Measurements from ENCODE around the gene DOCK10.

Gene DOCK10

GRCh38 chr2:224869601-224870233, 172.6 kb downstream of the DOCK10 start:
- no peak overlapping the region for H2AK5ac ChIP-seq (ENCODE audit: low read depth, low read length)
- H2BK120ac ChIP-seq (ENCODE audit: low read depth, low read length), result no peak overlapping the region
- no peak overlapping the region for H2BK12ac ChIP-seq (ENCODE audit: low read length)
- H3K9ac ChIP-seq (ENCODE audit: low read depth, low read length, poor library complexity), result no peak overlapping the region
- H3K23ac ChIP-seq (ENCODE audit: low read depth, low read length, poor library complexity), result no peak overlapping the region
- whole genome bisulfite sequencing, 2 donors (ENCODE audit: extremely low coverage in 2 of 2, insufficient read length in 2 of 2, insufficient replicate concordance in 1 of 2), result no CpG with 5 or more reads among the region's 3 CpGs
- H3K27ac ChIP-seq (replicated peaks; ENCODE audit: low read length), result no peak overlapping the region
- H2AFZ ChIP-seq (ENCODE audit: low read length), result no peak overlapping the region
- no peak overlapping the region for H4K91ac ChIP-seq (ENCODE audit: low read depth, low read length, poor library complexity)
- H2BK5ac ChIP-seq (ENCODE audit: low read length), result no peak overlapping the region
- H3K4me1 ChIP-seq (ENCODE audit: control insufficient read depth in 2 of 2, insufficient read depth in 1 of 2, low read depth in 1 of 2, low read length in 2 of 2), result no peaks in the 10 kb centered on the region
- no peak overlapping the region for H3K14ac ChIP-seq (ENCODE audit: low read length)
- H3K79me1 ChIP-seq (ENCODE audit: low read depth, low read length), result no peaks in the 10 kb centered on the region
- no peak for DNase-seq (ENCODE audit: low spot score)
- no peaks in the 10 kb centered on the region for H3K9me3 ChIP-seq (replicated peaks in 1 of 2; ENCODE audit: control insufficient read depth in 2 of 2, insufficient read depth in 1 of 2, low read depth in 1 of 2, low read length in 2 of 2)
- H3K36me3 ChIP-seq (replicated peaks in 1 of 2; ENCODE audit: control insufficient read depth in 2 of 2, insufficient read depth in 2 of 2, low read length in 2 of 2), result peaks cover 0 to 2% of the 10 kb centered on the region in 2 donors
- H4K8ac ChIP-seq (ENCODE audit: low read depth, low read length), result no peak overlapping the region
- H3K4ac ChIP-seq (ENCODE audit: low read length), result no peak overlapping the region
- H2BK15ac ChIP-seq (ENCODE audit: low read length), result no peak overlapping the region
- no peak overlapping the region for H3K4me2 ChIP-seq (ENCODE audit: insufficient read depth, low read length, poor library complexity, severe bottlenecking)
- H3K4me3 ChIP-seq (ENCODE audit: low read length in 2 of 2), result no peak overlapping the region
- H3K18ac ChIP-seq (ENCODE audit: low read length), result no peak overlapping the region
- H3K27me3 ChIP-seq (ENCODE audit: control insufficient read depth in 3 of 3, insufficient read depth in 3 of 3, low read depth in 1 of 3, low read length in 3 of 3), result no peaks in the 10 kb centered on the region

DNA sequence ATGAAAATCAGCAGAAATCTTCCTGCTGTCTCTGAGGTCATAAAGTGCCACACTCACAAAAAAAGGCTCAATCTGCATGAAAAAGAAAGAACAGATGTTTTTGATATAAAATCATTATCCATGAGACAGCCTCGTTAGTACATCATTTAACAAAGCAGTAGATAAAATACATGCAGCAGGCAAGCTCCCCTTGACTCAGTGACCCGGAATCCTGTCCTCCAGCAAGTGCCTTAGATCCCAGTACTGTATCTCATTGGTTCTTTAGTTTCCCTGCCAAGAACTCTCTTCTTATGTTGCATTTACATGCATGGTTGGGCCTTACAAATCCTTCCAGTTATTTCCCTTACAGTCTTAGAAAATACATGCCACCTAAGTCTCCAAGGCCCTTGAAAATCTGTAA, 177.3 kb downstream of the DOCK10 start:
- Histone ChIP-seq H2AFZ (ENCODE audit: low read length) (no peak overlapping the region), H3K79me1 (ENCODE audit: low read depth, low read length) (no peaks in the 10 kb centered on the region), H3K27ac (replicated peaks; ENCODE audit: low read length) (no peak overlapping the region), H3K4me3 (ENCODE audit: low read length in 2 of 2) (no peak overlapping the region), H3K4me1 (ENCODE audit: control insufficient read depth in 2 of 2, insufficient read depth in 1 of 2, low read depth in 1 of 2, low read length in 2 of 2) (no peaks in the 10 kb centered on the region), H3K36me3 (replicated peaks in 1 of 2; ENCODE audit: control insufficient read depth in 2 of 2, insufficient read depth in 2 of 2, low read length in 2 of 2) (no peaks in the 10 kb centered on the region), H2AK5ac (ENCODE audit: low read depth, low read length) (no peak overlapping the region), H3K14ac (ENCODE audit: low read length) (no peak overlapping the region), H2BK12ac (ENCODE audit: low read length) (no peak overlapping the region), H3K9me3 (replicated peaks in 1 of 2; ENCODE audit: control insufficient read depth in 2 of 2, insufficient read depth in 1 of 2, low read depth in 1 of 2, low read length in 2 of 2) (no peaks in the 10 kb centered on the region), H3K27me3 (ENCODE audit: control insufficient read depth in 3 of 3, insufficient read depth in 3 of 3, low read depth in 1 of 3, low read length in 3 of 3) (no peaks in the 10 kb centered on the region), H4K91ac (ENCODE audit: low read depth, low read length, poor library complexity) (no peak overlapping the region), H3K9ac (ENCODE audit: low read depth, low read length, poor library complexity) (no peak overlapping the region), H2BK5ac (ENCODE audit: low read length) (no peak overlapping the region), H3K18ac (ENCODE audit: low read length) (no peak overlapping the region), H2BK15ac (ENCODE audit: low read length) (no peak overlapping the region), H3K4ac (ENCODE audit: low read length) (no peak overlapping the region), H3K4me2 (ENCODE audit: insufficient read depth, low read length, poor library complexity, severe bottlenecking) (no peak overlapping the region), H2BK120ac (ENCODE audit: low read depth, low read length) (no peak overlapping the region), H3K23ac (ENCODE audit: low read depth, low read length, poor library complexity) (no peak overlapping the region), H4K8ac (ENCODE audit: low read depth, low read length) (no peak overlapping the region)
- DNase-seq (ENCODE audit: low spot score), result no peak
- WGBS, 2 donors (ENCODE audit: extremely low coverage in 2 of 2, insufficient read length in 2 of 2, insufficient replicate concordance in 1 of 2), result no CpG with 5 or more reads among the region's 2 CpGs

- Histone ChIP-seq H2AFZ (ENCODE audit: low read length) (no peak overlapping the region), H3K4me2 (ENCODE audit: insufficient read depth, low read length, poor library complexity, severe bottlenecking) (no peak overlapping the region), H3K36me3 (replicated peaks in 1 of 2; ENCODE audit: control insufficient read depth in 2 of 2, insufficient read depth in 2 of 2, low read length in 2 of 2) (no peaks in the 10 kb centered on the region), H3K23ac (ENCODE audit: low read depth, low read length, poor library complexity) (no peak overlapping the region), H3K14ac (ENCODE audit: low read length) (no peak overlapping the region), H3K9me3 (replicated peaks in 1 of 2; ENCODE audit: control insufficient read depth in 2 of 2, insufficient read depth in 1 of 2, low read depth in 1 of 2, low read length in 2 of 2) (no peaks in the 10 kb centered on the region), H4K91ac (ENCODE audit: low read depth, low read length, poor library complexity) (no peak overlapping the region), H2BK15ac (ENCODE audit: low read length) (no peak overlapping the region), H2BK12ac (ENCODE audit: low read length) (no peak overlapping the region), H3K27ac (replicated peaks; ENCODE audit: low read length) (no peak overlapping the region), H3K27me3 (ENCODE audit: control insufficient read depth in 3 of 3, insufficient read depth in 3 of 3, low read depth in 1 of 3, low read length in 3 of 3) (no peaks in the 10 kb centered on the region), H3K4ac (ENCODE audit: low read length) (no peak overlapping the region), H3K18ac (ENCODE audit: low read length) (no peak overlapping the region), H4K8ac (ENCODE audit: low read depth, low read length) (no peak overlapping the region), H2AK5ac (ENCODE audit: low read depth, low read length) (no peak overlapping the region), H3K9ac (ENCODE audit: low read depth, low read length, poor library complexity) (no peak overlapping the region), H2BK120ac (ENCODE audit: low read depth, low read length) (no peak overlapping the region), H3K4me1 (ENCODE audit: control insufficient read depth in 2 of 2, insufficient read depth in 1 of 2, low read depth in 1 of 2, low read length in 2 of 2) (no peaks in the 10 kb centered on the region), H3K79me1 (ENCODE audit: low read depth, low read length) (no peaks in the 10 kb centered on the region), H2BK5ac (ENCODE audit: low read length) (no peak overlapping the region), H3K4me3 (ENCODE audit: low read length in 2 of 2) (no peak overlapping the region)
- DNase-seq (ENCODE audit: low spot score), result no peak
- WGBS, 2 donors (ENCODE audit: extremely low coverage in 2 of 2, insufficient read length in 2 of 2, insufficient replicate concordance in 1 of 2), result no CpG with 5 or more reads among the region's 4 CpGs
These were observed 181.0 kb downstream of the DOCK10 start for GRCh38 chr2:224861266-224861665.

- no peaks in the 10 kb centered on the region for H3K4me1 ChIP-seq (ENCODE audit: control insufficient read depth in 2 of 2, insufficient read depth in 1 of 2, low read depth in 1 of 2, low read length in 2 of 2)
These were observed 181.5 kb downstream of the DOCK10 start for GRCh38 chr2:224860786-224861185.

More at GRCh38 chr2:224860786-224861185, 181.5 kb downstream of the DOCK10 start:
- no peak overlapping the region for H3K18ac ChIP-seq (ENCODE audit: low read length)
- H2BK5ac ChIP-seq (ENCODE audit: low read length), result no peak overlapping the region
- no peaks in the 10 kb centered on the region for H3K36me3 ChIP-seq (replicated peaks in 1 of 2; ENCODE audit: control insufficient read depth in 2 of 2, insufficient read depth in 2 of 2, low read length in 2 of 2)
- H2BK15ac ChIP-seq (ENCODE audit: low read length), result no peak overlapping the region
- no peak for DNase-seq (ENCODE audit: low spot score)
- H3K9me3 ChIP-seq (replicated peaks in 1 of 2; ENCODE audit: control insufficient read depth in 2 of 2, insufficient read depth in 1 of 2, low read depth in 1 of 2, low read length in 2 of 2), result no peaks in the 10 kb centered on the region
- no peak overlapping the region for H3K9ac ChIP-seq (ENCODE audit: low read depth, low read length, poor library complexity)
- H2AFZ ChIP-seq (ENCODE audit: low read length), result no peak overlapping the region
- H4K91ac ChIP-seq (ENCODE audit: low read depth, low read length, poor library complexity), result no peak overlapping the region
- H2BK12ac ChIP-seq (ENCODE audit: low read length), result no peak overlapping the region
- no peak overlapping the region for H4K8ac ChIP-seq (ENCODE audit: low read depth, low read length)
- no peak overlapping the region for H3K23ac ChIP-seq (ENCODE audit: low read depth, low read length, poor library complexity)
- H2BK120ac ChIP-seq (ENCODE audit: low read depth, low read length), result no peak overlapping the region
- no peak overlapping the region for H3K4me2 ChIP-seq (ENCODE audit: insufficient read depth, low read length, poor library complexity, severe bottlenecking)
- H3K14ac ChIP-seq (ENCODE audit: low read length), result no peak overlapping the region
- H3K79me1 ChIP-seq (ENCODE audit: low read depth, low read length), result no peaks in the 10 kb centered on the region
- H3K27ac ChIP-seq (replicated peaks; ENCODE audit: low read length), result no peak overlapping the region
- no peaks in the 10 kb centered on the region for H3K27me3 ChIP-seq (ENCODE audit: control insufficient read depth in 3 of 3, insufficient read depth in 3 of 3, low read depth in 1 of 3, low read length in 3 of 3)
- H3K4ac ChIP-seq (ENCODE audit: low read length), result no peak overlapping the region
- no peak overlapping the region for H2AK5ac ChIP-seq (ENCODE audit: low read depth, low read length)
- no peak overlapping the region for H3K4me3 ChIP-seq (ENCODE audit: low read length in 2 of 2)

Measured in neuronal stem cell (in vitro differentiated cells).